Spleen (tissue), 7 donors: Measurements from ENCODE around the gene GPR82.

Experiments
- CTCF ChIP-seq, 11 experiments: fragments of 200-600 bp in 7 of 11; fragments of 450-650 bp in 4 of 11; sonication (generic) in 4 of 11; IDR thresholded peaks in 8 of 11; conservative IDR thresholded peaks in 3 of 11; 1 replicate in 7 of 11; 2 replicates in 4 of 11; pipeline versions ENCODE4 v1.4.0 to v1.8.0; 2016 to 2021; ENCODE audit warnings: antibody characterized with exemption in 11 of 11, inconsistent platforms in 4 of 11, mild to moderate bottlenecking in 1 of 11
- POLR2A ChIP-seq, 3 donors: fragments of 450-650 bp; IDR thresholded peaks; one replicate each; pipeline ENCODE4 v1.5.1; 2017; ENCODE audit warnings: antibody characterized with exemption in 3 of 3, mild to moderate bottlenecking in 1 of 3
- POLR2AphosphoS5 ChIP-seq, 3 donors: sonication (generic); formaldehyde crosslinking; IDR thresholded peaks; one replicate each; pipeline ENCODE4 v1.5.1; 2017; ENCODE audit warnings: antibody characterized with exemption in 3 of 3
- donor health status: DM: no; HTN: no; CAD: no; lungs with moderate emphysema.
- donor health status: DM: no; HTN: no; CAD: no.
- donor health status: DM: no; HTN: no; CAD: no.

DNA sequence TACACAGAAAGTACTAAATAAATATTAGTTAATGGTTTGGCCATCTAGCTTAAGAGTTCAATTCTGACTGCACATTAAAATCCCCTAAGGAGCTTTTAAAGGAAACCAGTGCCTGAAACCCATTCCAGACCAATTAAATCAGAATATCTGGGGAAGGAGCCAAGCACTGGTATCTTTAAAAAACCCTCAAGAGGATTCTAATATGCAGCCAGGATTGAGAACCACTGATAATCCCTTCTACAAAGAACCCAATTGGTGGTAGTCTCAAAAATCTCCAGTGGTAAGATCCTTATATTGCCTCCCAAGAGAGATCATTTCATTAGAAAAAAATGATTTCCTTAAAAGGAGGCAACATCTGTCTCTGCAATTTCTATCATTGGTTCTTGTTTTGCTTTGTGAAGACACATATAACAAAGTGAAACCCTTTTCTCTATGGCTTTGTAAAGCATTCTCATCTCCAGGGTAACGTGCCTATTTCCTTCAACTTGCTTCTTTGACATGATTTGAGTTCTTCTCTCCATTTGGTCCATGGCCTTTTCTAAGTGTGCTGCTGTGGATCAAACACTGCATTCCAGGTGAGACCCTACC lies 31.7 kb upstream of the GPR82 start:
- TF ChIP-seq POLR2A (IDR thresholded peaks at IDR 0.05) (no peak), CTCF (IDR thresholded peaks at IDR 0.05 in 8 of 11, conservative IDR thresholded peaks at IDR 0.05 in 3 of 11) (no peak), POLR2AphosphoS5 (IDR thresholded peaks at IDR 0.05) (no peak)
